Bronchial epithelial cell (primary cell): ENCODE data around the gene ABHD16A. TPM values are rescaled to one million over a fixed set of nuclear protein-coding genes. Genes with fewer than 3 reads are reported as not detected.

Experiments used
- DNase-seq: peaks from one replicate; pipeline ENCODE4 v3.0.0-alpha.2; 2010; ENCODE audit warnings: low read depth
- FAIRE-seq: peaks from 2 replicates; lab custom pipeline; 2011; peaks lifted over from hg19 to GRCh38; lab: Jason Lieb, UNC
- H3K27me3 ChIP-seq: 2 replicates; pipeline ENCODE4 v1.5.1; 2011; ENCODE audit warnings: low read length; ENCODE audit not compliant: control insufficient read depth, insufficient read depth
- H3K36me3 ChIP-seq: 2 replicates; pipeline ENCODE4 v1.5.1; 2011; ENCODE audit warnings: low read length; ENCODE audit not compliant: control insufficient read depth, insufficient read depth
- H3K4me3 ChIP-seq: 2 replicates; pipeline ENCODE4 v1.5.1; 2011; ENCODE audit warnings: mild to moderate bottlenecking, low read depth, low read length, control low read depth
- CTCF ChIP-seq: IDR thresholded peaks from 2 replicates; pipeline ENCODE4 v1.5.1; 2011; ENCODE audit warnings: mild to moderate bottlenecking, moderate library complexity, low read length, control low read depth, inconsistent platforms; ENCODE audit not compliant: insufficient read depth, severe bottlenecking
- total RNA-seq: library from RNA; depleted of rRNA; stranded (reverse); fragments of >200 nt; gene quantifications from 2 replicates; pipeline ENCODE4 v1.2.1, GENCODE V29; 2014

Gene ABHD16A
- total RNA-seq = 32.9 and 66.2 TPM in 2 replicates

GRCh38 chr6:31702819-31703716 is at the start of gene ABHD16A:
Gene ABHD16A, minus strand, starts transcription at chr6:31703324. Its CDS starts 43 bp downstream, at chr6:31703281.
- TF ChIP-seq CTCF = peak; percentile 16
- H3K36me3 ChIP-seq = peaks cover 1% of the 10 kb centered on the region

GRCh38 chr6:31752739-31753319 is 49.7 kb upstream of the ABHD16A start:
- peak; percentile 83 for DNase-seq

More at GRCh38 chr6:31702819-31703716, at the start of gene ABHD16A:
- no peak for FAIRE-seq
- Histone ChIP-seq H3K4me3 (peak within 1 kb of the TSS; percentile 88), H3K27me3 (no peaks in the 10 kb centered on the region)
- DNase-seq = peak; percentile 95

GRCh38 chr6:31750411-31751022 is 47.4 kb upstream of the ABHD16A start:
- no peak for TF ChIP-seq CTCF
- DNase-seq = no peak
- Histone ChIP-seq H3K27me3 (no peaks in the 10 kb centered on the region), H3K36me3 (peaks cover 2% of the 10 kb centered on the region), H3K4me3 (no peak overlapping the region)
- no peak for FAIRE-seq

More at GRCh38 chr6:31752739-31753319, 49.7 kb upstream of the ABHD16A start:
- no peak overlapping the region for H3K4me3 ChIP-seq
- no peaks in the 10 kb centered on the region for H3K27me3 ChIP-seq
- no peak for TF ChIP-seq CTCF
- no peak for FAIRE-seq
- H3K36me3 ChIP-seq = no peaks in the 10 kb centered on the region

- Histone ChIP-seq H3K36me3 (peaks cover 2% of the 10 kb centered on the region), H3K27me3 (no peaks in the 10 kb centered on the region), H3K4me3 (no peak overlapping the region)
- DNase-seq (no peak), FAIRE-seq (no peak)
- TF ChIP-seq CTCF = no peak
These were observed 46.3 kb upstream of the ABHD16A start for GRCh38 chr6:31749301-31750036.

GRCh38 chr6:31744422-31744821 is 41.3 kb upstream of the ABHD16A start:
- FAIRE-seq (no peak), DNase-seq (no peak)
- TF ChIP-seq CTCF = no peak
- Histone ChIP-seq H3K4me3 (no peak overlapping the region), H3K36me3 (peaks cover 5% of the 10 kb centered on the region), H3K27me3 (no peaks in the 10 kb centered on the region)
